Liver (tissue), 9 donors: ENCODE data around the gene EDRF1. TPM values are rescaled to one million over a fixed set of nuclear protein-coding genes. Genes with fewer than 3 reads are reported as not detected.

Source experiments
- DNase-seq: peaks from one replicate; pipeline ENCODE4 v3.0.0-alpha.2; 2017; ENCODE audit warnings: low spot score
- H3K27ac ChIP-seq, 2 donors: one replicate each; pipeline ENCODE4 v1.7.0; 2013; ENCODE audit warnings: inconsistent platforms in 2 of 2, low read length in 2 of 2, control low read depth in 1 of 2, low read depth in 1 of 2, mild to moderate bottlenecking in 1 of 2
- H3K27me3 ChIP-seq, 4 donors: one replicate each; pipeline versions ENCODE4 v1.6.1 to v1.7.0; 2013; ENCODE audit warnings: low read length in 3 of 4, inconsistent platforms in 1 of 4, mild to moderate bottlenecking in 1 of 4, moderate library complexity in 1 of 4; ENCODE audit not compliant: control insufficient read depth in 4 of 4, insufficient read depth in 4 of 4
- H3K36me3 ChIP-seq, 4 donors: one replicate each; pipeline versions ENCODE4 v1.6.1 to v1.7.0; 2013; ENCODE audit warnings: low read length in 3 of 4, mild to moderate bottlenecking in 3 of 4, low read depth in 1 of 4, moderate library complexity in 1 of 4; ENCODE audit not compliant: control insufficient read depth in 4 of 4, insufficient read depth in 3 of 4
- H3K4me1 ChIP-seq, 4 donors: one replicate each; pipeline versions ENCODE4 v1.6.1 to v1.7.0; 2013; ENCODE audit warnings: low read length in 3 of 4, mild to moderate bottlenecking in 3 of 4, moderate library complexity in 1 of 4; ENCODE audit not compliant: control insufficient read depth in 4 of 4, insufficient read depth in 4 of 4
- H3K4me3 ChIP-seq, 3 donors: one replicate each; pipeline versions ENCODE4 v1.6.1 to v1.7.0; 2013; ENCODE audit warnings: low read length in 3 of 3, control low read depth in 1 of 3, low read depth in 1 of 3, mild to moderate bottlenecking in 1 of 3
- H3K9ac ChIP-seq, 2 donors: one replicate each; pipeline ENCODE4 v1.7.0; 2013; ENCODE audit warnings: low read length in 2 of 2, mild to moderate bottlenecking in 2 of 2, moderate library complexity in 2 of 2, control low read depth in 1 of 2, low read depth in 1 of 2
- H3K9me3 ChIP-seq, 4 donors: one replicate each; pipeline versions ENCODE4 v1.6.1 to v1.7.0; 2013; ENCODE audit warnings: low read length in 3 of 4; ENCODE audit not compliant: control insufficient read depth in 4 of 4
- ATF3 ChIP-seq: IDR thresholded peaks from 2 replicates; pipeline ENCODE4 v1.6.1; 2016; ENCODE audit warnings: antibody characterized with exemption
- EGR1 ChIP-seq, 2 donors: IDR thresholded peaks; 2 replicates each; pipeline ENCODE4 v1.6.1; 2016 to 2018; ENCODE audit warnings: antibody characterized with exemption in 2 of 2, low read depth in 2 of 2
- FOXA1 ChIP-seq: IDR thresholded peaks from 2 replicates; pipeline ENCODE4 v1.6.1; 2016; ENCODE audit warnings: antibody characterized with exemption
- FOXA2 ChIP-seq: IDR thresholded peaks from 2 replicates; pipeline ENCODE4 v1.6.1; 2016; ENCODE audit warnings: antibody characterized with exemption
- GABPA ChIP-seq, 2 donors: IDR thresholded peaks in 1 of 2; conservative IDR thresholded peaks in 1 of 2; 2 replicates each; pipeline ENCODE4 v1.6.1; 2016; ENCODE audit warnings: antibody characterized with exemption in 2 of 2, mild to moderate bottlenecking in 1 of 2, moderate library complexity in 1 of 2
- HNF4A ChIP-seq, 2 donors: conservative IDR thresholded peaks; 2 replicates each; pipeline ENCODE4 v1.6.1; 2016; ENCODE audit warnings: antibody characterized with exemption in 2 of 2, mild to moderate bottlenecking in 2 of 2
- HNF4G ChIP-seq: IDR thresholded peaks from 2 replicates; pipeline ENCODE4 v1.6.1; 2016; ENCODE audit warnings: antibody characterized with exemption
- JUND ChIP-seq, 2 donors: IDR thresholded peaks; 2 replicates each; pipeline ENCODE4 v1.6.1; 2016; ENCODE audit warnings: antibody characterized with exemption in 2 of 2
- NR2F2 ChIP-seq: IDR thresholded peaks from 2 replicates; pipeline ENCODE4 v1.6.1; 2016; ENCODE audit warnings: antibody characterized with exemption
- RAD21 ChIP-seq, 2 donors: IDR thresholded peaks; 2 replicates each; pipeline ENCODE4 v1.6.1; 2016; ENCODE audit warnings: antibody characterized with exemption in 2 of 2, mild to moderate bottlenecking in 2 of 2
- SP1 ChIP-seq: IDR thresholded peaks from 2 replicates; pipeline ENCODE4 v1.6.1; 2018; ENCODE audit warnings: antibody characterized with exemption, mild to moderate bottlenecking
- TAF1 ChIP-seq: conservative IDR thresholded peaks from 2 replicates; pipeline ENCODE4 v1.6.1; 2016; ENCODE audit warnings: antibody characterized with exemption, mild to moderate bottlenecking
- YY1 ChIP-seq: IDR thresholded peaks from 2 replicates; pipeline ENCODE4 v1.6.1; 2016; ENCODE audit warnings: antibody characterized with exemption, mild to moderate bottlenecking
- WGBS: extraction: QIAGEN DNeasy Blood & Tissue Kit; methylation state at CpG from one replicate; pipeline ENCODE4 v1.1.7; 2013; 5-methylcytosine and 5-hydroxymethylcytosine counted together
- polyA plus RNA-seq, 2 donors: library from polyadenylated mRNA; stranded (reverse) in 1 of 2; unstranded in 1 of 2; fragments of 200-250 nt in 1 of 2; fragments of >200 nt in 1 of 2; fragmentation: Nextera tagmentation in 1 of 2; extraction: Ambion mirVana in 1 of 2; gene quantifications; one replicate each; pipeline versions ENCODE4 v1.2.1 to v1.2.3, GENCODE V29; 2013 to 2015
- total RNA-seq, 2 donors: library from RNA; depleted of rRNA; stranded (reverse); fragments of >200 nt; gene quantifications; one replicate each; pipeline ENCODE4 v1.2.3, GENCODE V29; 2014
- TF ChIP-seq, protein P1 (sequence below): IDR thresholded peaks from 2 replicates; pipeline ENCODE4 v1.6.1; 2016; ENCODE audit warnings: antibody characterized with exemption, mild to moderate bottlenecking
- TF ChIP-seq, protein P2 (sequence below): IDR thresholded peaks from 2 replicates; pipeline ENCODE4 v1.6.1; 2016; ENCODE audit warnings: antibody characterized with exemption
- TF ChIP-seq, protein P3 (sequence below): IDR thresholded peaks from 2 replicates; pipeline ENCODE4 v1.6.1; 2016; ENCODE audit warnings: antibody characterized with exemption
- TF ChIP-seq, protein P4 (sequence below): fragments of 150-350 bp; IDR thresholded peaks from 2 replicates; pipeline ENCODE4 v1.5.1; 2017; ENCODE audit warnings: improper control_type of control experiment, low read depth, low read length; ENCODE audit not compliant: missing input control
- donor health status: healthy.
- donor health status: healthy.
- donor health status: healthy.
- donor health status: healthy.
- donor health status: healthy.

The EDRF1 gene
- total and polyA plus RNA-seq, 4 donors, result 3.9 to 17.0 (median 9.2) TPM

DNA sequence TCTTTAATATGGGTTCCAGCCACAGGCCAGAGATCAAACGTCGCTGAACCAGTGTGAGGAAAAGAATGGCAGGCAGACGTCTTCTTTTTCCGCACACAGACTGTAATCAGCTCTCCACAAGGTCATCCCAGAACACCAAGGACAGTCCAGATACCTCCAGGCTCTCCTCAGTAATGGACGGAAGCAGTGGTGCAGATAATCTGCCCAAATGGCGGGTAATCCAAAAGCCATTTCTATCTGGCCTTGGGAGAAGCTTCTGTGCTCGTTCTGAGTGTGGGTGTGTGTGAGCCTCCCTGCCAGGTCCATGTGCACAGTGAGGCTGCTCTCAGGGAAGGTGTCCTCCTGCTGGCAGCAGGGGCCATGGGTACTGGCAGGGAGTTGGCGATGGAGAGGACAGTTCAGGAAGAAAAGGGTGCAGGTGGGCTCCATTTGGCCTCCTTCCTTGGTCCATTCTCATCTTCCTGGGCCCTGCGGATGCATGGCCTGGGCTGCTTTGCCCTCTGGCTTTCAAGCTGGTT, 21.0 kb upstream of the EDRF1 start:
- DNase-seq, result no peak
- whole genome bisulfite sequencing, result 76% methylated on average over 9 of the region's 9 CpGs
- no peaks in the 10 kb centered on the region for H3K27me3 ChIP-seq
- no peak for TF ChIP-seq HNF4G
- TF ChIP-seq, protein P1, sequence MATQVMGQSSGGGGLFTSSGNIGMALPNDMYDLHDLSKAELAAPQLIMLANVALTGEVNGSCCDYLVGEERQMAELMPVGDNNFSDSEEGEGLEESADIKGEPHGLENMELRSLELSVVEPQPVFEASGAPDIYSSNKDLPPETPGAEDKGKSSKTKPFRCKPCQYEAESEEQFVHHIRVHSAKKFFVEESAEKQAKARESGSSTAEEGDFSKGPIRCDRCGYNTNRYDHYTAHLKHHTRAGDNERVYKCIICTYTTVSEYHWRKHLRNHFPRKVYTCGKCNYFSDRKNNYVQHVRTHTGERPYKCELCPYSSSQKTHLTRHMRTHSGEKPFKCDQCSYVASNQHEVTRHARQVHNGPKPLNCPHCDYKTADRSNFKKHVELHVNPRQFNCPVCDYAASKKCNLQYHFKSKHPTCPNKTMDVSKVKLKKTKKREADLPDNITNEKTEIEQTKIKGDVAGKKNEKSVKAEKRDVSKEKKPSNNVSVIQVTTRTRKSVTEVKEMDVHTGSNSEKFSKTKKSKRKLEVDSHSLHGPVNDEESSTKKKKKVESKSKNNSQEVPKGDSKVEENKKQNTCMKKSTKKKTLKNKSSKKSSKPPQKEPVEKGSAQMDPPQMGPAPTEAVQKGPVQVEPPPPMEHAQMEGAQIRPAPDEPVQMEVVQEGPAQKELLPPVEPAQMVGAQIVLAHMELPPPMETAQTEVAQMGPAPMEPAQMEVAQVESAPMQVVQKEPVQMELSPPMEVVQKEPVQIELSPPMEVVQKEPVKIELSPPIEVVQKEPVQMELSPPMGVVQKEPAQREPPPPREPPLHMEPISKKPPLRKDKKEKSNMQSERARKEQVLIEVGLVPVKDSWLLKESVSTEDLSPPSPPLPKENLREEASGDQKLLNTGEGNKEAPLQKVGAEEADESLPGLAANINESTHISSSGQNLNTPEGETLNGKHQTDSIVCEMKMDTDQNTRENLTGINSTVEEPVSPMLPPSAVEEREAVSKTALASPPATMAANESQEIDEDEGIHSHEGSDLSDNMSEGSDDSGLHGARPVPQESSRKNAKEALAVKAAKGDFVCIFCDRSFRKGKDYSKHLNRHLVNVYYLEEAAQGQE, result no peak
- no peak for TF ChIP-seq FOXA2
- TF ChIP-seq GABPA (IDR thresholded peaks at IDR 0.05 in 1 of 2, conservative IDR thresholded peaks at IDR 0.05 in 1 of 2), result no peak
- no peak for TF ChIP-seq TAF1
- no peak for TF ChIP-seq RAD21 (IDR thresholded peaks at IDR 0.05)
- TF ChIP-seq, protein P2, sequence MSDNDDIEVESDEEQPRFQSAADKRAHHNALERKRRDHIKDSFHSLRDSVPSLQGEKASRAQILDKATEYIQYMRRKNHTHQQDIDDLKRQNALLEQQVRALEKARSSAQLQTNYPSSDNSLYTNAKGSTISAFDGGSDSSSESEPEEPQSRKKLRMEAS, result no peak
- no peak for TF ChIP-seq JUND (IDR thresholded peaks at IDR 0.05)
- TF ChIP-seq NR2F2, result no peak
- TF ChIP-seq YY1, result no peak
- TF ChIP-seq, protein P3, sequence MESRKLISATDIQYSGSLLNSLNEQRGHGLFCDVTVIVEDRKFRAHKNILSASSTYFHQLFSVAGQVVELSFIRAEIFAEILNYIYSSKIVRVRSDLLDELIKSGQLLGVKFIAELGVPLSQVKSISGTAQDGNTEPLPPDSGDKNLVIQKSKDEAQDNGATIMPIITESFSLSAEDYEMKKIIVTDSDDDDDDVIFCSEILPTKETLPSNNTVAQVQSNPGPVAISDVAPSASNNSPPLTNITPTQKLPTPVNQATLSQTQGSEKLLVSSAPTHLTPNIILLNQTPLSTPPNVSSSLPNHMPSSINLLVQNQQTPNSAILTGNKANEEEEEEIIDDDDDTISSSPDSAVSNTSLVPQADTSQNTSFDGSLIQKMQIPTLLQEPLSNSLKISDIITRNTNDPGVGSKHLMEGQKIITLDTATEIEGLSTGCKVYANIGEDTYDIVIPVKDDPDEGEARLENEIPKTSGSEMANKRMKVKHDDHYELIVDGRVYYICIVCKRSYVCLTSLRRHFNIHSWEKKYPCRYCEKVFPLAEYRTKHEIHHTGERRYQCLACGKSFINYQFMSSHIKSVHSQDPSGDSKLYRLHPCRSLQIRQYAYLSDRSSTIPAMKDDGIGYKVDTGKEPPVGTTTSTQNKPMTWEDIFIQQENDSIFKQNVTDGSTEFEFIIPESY, result no peak
- no peak for TF ChIP-seq SP1
- TF ChIP-seq FOXA1, result no peak
- no peak for TF ChIP-seq EGR1 (IDR thresholded peaks at IDR 0.05; ENCODE audit: low read depth in 2 of 2)
- TF ChIP-seq, protein P4, sequence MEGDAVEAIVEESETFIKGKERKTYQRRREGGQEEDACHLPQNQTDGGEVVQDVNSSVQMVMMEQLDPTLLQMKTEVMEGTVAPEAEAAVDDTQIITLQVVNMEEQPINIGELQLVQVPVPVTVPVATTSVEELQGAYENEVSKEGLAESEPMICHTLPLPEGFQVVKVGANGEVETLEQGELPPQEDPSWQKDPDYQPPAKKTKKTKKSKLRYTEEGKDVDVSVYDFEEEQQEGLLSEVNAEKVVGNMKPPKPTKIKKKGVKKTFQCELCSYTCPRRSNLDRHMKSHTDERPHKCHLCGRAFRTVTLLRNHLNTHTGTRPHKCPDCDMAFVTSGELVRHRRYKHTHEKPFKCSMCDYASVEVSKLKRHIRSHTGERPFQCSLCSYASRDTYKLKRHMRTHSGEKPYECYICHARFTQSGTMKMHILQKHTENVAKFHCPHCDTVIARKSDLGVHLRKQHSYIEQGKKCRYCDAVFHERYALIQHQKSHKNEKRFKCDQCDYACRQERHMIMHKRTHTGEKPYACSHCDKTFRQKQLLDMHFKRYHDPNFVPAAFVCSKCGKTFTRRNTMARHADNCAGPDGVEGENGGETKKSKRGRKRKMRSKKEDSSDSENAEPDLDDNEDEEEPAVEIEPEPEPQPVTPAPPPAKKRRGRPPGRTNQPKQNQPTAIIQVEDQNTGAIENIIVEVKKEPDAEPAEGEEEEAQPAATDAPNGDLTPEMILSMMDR, result no peak
- H3K4me3 ChIP-seq, result no peak overlapping the region
- no peaks in the 10 kb centered on the region for H3K4me1 ChIP-seq
- no peaks in the 10 kb centered on the region for H3K36me3 ChIP-seq
- no peak overlapping the region for H3K9ac ChIP-seq
- no peak overlapping the region for H3K27ac ChIP-seq
- H3K9me3 ChIP-seq, result peaks cover 0 to 2% (median 0%) of the 10 kb centered on the region in 4 donors

DNA sequence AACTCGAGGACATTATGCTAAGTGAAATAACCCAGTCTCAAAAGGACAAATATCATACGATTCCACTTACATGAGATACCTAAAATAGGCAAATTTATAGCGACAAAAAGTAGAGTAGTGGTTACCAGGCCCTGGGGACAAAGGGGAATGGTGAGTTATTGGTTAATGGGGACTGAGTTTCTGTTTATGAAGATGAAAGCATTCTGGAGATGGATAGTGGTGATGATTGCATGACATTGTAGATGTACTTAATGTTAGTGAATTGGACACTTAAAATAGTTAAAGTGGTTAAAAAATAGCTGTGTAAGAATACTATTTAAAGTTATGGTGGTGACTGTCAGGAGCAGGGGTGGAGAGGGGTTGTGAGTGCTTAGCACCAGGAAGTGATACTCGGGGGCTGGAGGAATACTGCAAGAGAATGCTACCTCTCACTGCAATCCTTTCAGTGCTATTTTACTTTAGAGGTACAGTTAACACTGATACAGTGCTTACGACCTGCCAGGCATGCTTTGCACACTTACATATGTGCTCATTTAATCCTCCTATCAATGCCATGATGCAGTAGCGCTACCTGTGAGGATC, 19.9 kb upstream of the EDRF1 start:
- H3K27me3 ChIP-seq, result no peaks in the 10 kb centered on the region
- H3K9me3 ChIP-seq, result peaks cover 0 to 2% (median 0%) of the 10 kb centered on the region in 4 donors
- H3K36me3 ChIP-seq, result no peaks in the 10 kb centered on the region
- no peak for DNase-seq
- no peak overlapping the region for H3K27ac ChIP-seq
- H3K4me3 ChIP-seq, result no peak overlapping the region
- no peak overlapping the region for H3K9ac ChIP-seq
- H3K4me1 ChIP-seq, result no peaks in the 10 kb centered on the region
- 89% methylated on average over 6 of the region's 6 CpGs for WGBS
- TF ChIP-seq FOXA1 (no peak), SP1 (no peak), HNF4A (conservative IDR thresholded peaks at IDR 0.05) (no peak), TAF1 (no peak), GABPA (IDR thresholded peaks at IDR 0.05 in 1 of 2, conservative IDR thresholded peaks at IDR 0.05 in 1 of 2) (no peak), EGR1 (IDR thresholded peaks at IDR 0.05; ENCODE audit: low read depth in 2 of 2) (no peak), ATF3 (no peak), NR2F2 (no peak), JUND (IDR thresholded peaks at IDR 0.05) (no peak), RAD21 (IDR thresholded peaks at IDR 0.05) (no peak), HNF4G (no peak), FOXA2 (no peak)
- TF ChIP-seq, protein P4, result no peak
- TF ChIP-seq, protein P3, result no peak
- TF ChIP-seq, protein P2, result no peak
